GM19023 (cell line): Measurements from ENCODE around the gene APBB2.
A peak's percentile ranks its signal among the peaks of the same experiment; 100 is the strongest.
"Not testable (repeated sequence)": the region's sequence is repeated elsewhere in the genome, so short reads cannot be mapped to it uniquely, and the experiment has no call there.

Source experiments
- ATAC-seq: cut with Tn5 transposase; IDR thresholded peaks from one replicate; pipeline ENCODE4 v1.9.1; 2021; ENCODE audit warnings: mild to moderate bottlenecking, moderate library complexity; ENCODE audit not compliant: unreplicated experiment

Gene APBB2

DNA sequence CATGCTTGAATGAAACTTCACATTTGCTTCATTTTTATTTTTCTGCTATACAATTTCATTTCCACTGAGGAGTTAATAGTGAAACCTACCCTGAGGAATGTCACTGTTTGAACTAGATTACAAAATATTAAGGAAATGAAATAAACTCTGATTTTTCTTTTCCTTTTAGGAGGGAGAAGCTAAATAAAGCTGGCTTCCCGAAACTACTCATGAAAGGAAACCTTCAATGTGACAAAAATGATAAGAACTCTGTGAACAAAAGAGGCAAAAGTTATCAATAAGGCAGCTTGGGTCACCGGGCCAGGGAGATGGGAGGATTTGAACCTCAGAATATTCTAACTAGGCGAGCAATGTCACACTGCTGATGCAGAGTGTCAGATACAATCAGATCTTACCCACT, 185.2 kb downstream of the APBB2 start:
- no peak for ATAC-seq

GRCh38 chr4:41028392-41029076, 185.8 kb downstream of the APBB2 start:
- no peak for ATAC-seq

DNA sequence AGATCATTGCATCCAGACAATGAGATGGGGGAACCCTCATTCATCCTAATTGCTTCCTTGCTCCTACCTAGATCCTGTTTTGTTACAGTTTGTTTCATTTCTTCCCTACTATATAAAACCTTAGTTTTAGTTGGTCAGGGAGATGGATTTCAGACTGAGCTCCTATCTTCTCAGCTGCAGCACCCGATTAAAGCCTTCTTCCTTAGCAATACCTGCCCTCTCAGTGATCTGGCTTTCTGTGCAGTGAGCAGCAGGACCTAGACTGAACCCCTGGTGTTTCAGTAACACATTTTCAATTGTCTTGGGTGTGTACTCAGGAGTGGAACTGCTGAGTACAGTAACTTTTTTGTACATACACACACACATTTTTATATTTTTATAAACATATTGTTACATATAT, 187.4 kb downstream of the APBB2 start:
- no peak for ATAC-seq

- no peak for ATAC-seq
These were observed 188.5 kb downstream of the APBB2 start for GRCh38 chr4:41025824-41026223.

DNA sequence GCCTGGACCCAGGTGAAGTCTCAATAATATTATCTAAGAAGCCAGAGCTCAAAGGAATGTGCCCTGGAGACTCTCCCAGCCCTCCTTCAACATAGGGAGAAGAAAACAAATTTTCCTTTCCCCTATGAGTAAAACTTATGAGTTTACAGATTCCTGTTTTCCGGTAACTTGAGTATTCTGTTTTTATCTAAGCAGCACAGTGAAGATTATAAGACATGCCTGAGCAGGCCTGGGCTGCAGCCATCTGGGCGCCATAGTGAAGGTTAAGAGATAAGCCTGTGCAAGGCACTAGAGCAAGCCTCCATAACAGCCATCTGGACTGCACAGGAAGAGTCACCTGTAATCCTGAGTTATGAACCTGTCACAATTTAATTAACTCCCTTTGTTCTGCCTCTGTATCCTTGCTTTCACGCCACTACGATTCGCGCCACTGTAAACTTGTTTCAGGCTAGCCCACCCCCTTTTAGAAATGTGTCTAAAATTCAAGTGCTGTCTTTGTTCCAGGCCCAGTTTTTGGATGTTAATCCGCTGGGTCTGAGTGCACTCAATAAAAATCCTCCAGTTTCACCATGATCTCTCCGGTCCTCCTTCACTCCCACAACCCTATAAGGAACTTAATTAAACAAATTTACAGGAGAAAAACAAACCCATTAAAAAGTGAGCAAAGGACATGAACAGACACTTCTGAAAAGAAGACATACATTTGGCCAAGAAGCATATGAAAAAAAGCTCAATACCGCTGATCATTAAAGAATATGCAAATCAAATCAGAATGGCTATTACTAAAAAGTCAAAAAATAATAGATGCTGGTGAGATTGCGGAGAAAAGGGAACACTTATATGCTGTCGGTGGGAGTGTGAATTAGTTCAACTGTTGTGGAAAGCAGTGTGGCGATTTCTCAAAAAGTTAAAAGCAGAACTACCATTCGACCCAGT, 189.5 kb downstream of the APBB2 start:
- no peak for ATAC-seq

DNA sequence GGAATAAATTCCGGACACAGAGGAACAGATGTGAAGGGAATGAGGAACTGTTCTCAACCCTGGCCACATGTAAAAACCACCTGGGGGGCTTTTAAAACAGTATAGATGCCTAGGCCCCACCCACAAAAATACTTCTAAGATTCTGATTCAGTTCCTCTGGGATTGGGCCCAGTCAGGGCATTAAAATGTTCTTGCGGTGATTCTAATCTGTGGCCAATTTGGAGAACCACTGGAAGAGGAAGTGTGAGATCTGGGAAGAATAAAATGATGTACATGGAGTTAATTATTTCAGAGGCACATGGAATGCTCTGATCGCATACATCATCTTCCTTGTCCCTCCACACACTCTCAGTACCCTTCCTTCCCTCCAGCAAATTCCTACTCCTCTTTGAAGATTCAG, 192.2 kb downstream of the APBB2 start:
- ATAC-seq = no peak

DNA sequence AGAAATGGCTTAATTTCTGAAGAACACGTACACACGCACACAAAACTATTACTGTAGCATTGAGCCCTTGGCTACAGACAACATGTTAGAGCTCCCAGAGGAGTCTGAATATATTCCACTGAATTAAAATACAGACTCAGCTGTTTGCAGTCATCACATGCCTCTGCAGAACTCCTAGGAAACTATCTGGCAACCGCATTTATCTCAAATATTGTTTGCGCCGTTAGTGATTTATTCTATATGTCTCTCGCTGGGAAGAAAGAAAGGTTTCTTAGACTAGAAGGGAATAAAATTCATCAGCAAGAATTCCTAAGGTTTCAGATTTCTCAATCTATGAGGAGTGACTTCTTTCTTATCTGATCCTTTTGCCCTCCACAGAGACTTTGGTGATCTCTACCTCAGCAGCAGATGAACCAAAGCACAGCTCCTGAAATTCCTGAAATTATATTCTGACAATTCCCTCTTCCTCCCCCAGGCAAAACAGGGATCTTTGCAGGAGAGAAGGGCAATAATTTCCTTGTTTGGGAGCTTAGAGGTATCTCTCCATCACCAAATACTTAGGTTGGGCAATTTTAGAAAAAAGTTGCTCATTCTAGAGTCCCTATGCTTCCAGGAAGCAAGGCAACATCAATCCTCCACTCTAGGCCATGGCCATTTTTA, 199.2 kb downstream of the APBB2 start:
- ATAC-seq = no peak

DNA sequence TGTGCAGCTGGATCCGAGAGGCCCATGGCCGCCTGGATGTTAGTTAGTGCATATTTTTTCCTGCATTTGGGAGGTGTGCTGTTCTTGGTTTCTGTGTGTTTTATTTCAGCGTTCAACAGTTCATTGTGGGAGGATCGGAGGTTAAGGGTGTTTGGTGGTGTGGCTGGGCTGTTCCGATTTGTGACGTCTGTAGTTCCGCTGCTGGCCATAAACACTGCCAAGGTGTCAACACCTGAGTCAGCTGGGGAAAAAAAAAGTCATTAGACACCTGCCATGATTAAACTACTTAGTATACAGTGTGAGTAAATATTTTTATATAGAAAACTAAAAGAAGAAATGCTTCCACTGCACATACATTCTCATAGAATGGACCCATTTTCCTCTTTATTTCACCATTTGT, 200.2 kb downstream of the APBB2 start:
- ATAC-seq = no peak

GRCh38 chr4:41013746-41014145, 200.6 kb downstream of the APBB2 start:
- no peak for ATAC-seq

DNA sequence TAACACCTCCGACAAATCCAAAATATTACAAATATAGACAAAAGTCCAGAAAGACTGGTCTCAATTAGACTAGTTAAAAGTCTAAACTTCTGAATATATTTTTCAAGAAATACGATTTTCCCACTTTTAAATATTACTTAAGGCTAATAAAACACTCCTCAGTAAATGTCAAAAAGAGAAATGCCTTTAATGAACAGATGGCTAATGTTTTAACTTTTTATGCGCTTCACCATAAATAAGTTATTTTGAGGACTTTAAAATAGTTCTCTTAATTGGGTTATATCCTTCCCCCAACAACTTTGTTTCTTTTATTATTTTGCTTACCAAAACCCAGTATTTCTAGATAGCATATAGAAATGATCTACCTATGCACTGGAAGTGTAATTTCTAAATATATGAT, 201.4 kb downstream of the APBB2 start:
- no peak for ATAC-seq

DNA sequence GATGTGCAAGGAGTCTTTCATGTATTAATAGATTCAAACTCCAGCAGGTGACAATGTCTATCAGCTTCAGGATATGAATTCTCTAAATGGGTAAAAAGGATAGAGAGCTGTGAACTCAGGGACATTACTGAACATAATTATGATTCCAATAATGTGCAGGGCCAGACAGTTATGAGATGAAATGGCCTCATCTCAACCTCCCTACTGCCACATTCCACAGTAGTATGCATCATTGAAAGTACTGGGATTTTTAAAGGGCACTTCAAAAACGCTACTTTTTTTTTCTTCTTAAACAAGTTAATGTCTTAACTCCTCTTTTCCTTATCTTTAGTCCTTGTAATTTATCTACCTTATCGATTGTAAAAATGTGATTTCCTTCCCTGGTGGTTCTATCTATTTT, 202.0 kb downstream of the APBB2 start:
- ATAC-seq = no peak

- no peak for ATAC-seq
These were observed 204.9 kb downstream of the APBB2 start for GRCh38 chr4:41009411-41009810.

DNA sequence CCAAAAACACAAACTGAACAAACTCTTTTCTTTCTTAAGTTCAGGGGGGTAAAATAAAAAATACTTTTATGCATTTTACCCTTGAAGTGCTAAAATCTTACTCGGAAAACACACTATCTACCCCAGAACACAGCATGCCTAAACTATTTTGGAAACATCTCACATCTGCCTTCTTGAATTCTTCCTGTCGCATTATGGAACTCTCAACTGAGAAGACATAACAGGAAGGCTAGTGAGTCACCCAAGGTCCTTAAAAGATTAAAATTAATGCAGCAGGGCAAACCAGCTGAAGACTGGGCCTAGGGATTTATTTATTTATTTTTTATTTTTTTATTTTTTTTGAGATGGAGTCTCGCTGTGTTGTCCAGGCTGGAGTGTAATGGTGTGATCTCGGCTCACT, 208.2 kb downstream of the APBB2 start:
- ATAC-seq = no peak

GRCh38 chr4:41002309-41002708, 212.0 kb downstream of the APBB2 start:
- ATAC-seq = no peak

- ATAC-seq = no peak
These were observed 214.0 kb downstream of the APBB2 start for GRCh38 chr4:41000356-41000755.

DNA sequence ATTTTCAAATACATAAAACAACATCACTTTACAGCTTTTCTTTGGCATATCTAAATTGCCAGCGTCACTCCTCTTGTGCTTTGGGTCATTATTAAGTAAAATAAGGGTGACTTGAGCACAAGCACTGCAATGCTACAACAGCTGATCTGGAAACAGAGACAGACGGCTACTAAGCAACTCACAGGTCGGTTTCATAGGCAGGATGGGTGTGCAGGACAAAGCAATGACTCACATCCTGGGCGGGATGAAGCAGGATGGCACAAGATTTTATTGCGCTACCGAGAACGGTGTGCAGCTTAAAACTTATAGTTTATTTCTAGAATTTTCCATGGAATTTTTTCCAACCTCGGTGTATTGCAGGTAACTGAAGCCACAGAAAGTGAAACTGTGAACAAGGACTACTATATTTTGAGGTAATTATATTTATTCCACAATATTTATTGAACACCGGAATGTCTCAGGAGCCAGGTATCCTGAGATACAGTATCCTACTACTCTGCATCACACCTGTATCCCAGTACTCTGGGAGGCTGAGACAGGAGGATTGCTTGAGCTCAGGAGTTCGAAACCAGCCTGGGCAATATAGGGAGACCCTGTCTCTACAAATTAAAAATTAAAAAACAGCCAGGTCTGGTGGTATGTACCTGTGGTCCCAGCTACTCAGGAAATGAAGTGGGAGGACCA, 215.5 kb downstream of the APBB2 start:
- ATAC-seq = no peak

GRCh38 chr4:40995850-40996249, 218.5 kb downstream of the APBB2 start:
- ATAC-seq = no peak

- not testable (repeated sequence) for ATAC-seq
These were observed 220.0 kb downstream of the APBB2 start for GRCh38 chr4:40994321-40994720.

DNA sequence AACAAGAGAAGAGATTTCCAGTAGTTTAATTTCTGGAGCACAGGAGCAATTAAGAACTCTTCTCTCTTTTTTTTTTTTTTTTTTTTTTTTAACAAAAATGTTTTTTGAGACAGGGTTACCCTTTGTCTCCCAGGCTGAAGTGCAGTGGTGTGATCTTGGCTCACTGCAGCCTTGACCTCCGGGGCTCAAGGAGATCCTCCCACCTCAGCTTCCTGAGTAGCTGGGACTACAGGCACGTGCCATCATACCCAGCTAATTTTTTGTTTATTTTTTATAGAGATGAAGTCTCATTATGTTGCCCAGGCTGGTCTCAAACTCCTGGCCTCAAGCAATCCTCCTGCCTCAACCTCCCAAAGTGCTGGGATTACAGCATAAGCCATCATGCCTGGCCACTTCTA, 221.0 kb downstream of the APBB2 start:
- not testable (repeated sequence) for ATAC-seq

DNA sequence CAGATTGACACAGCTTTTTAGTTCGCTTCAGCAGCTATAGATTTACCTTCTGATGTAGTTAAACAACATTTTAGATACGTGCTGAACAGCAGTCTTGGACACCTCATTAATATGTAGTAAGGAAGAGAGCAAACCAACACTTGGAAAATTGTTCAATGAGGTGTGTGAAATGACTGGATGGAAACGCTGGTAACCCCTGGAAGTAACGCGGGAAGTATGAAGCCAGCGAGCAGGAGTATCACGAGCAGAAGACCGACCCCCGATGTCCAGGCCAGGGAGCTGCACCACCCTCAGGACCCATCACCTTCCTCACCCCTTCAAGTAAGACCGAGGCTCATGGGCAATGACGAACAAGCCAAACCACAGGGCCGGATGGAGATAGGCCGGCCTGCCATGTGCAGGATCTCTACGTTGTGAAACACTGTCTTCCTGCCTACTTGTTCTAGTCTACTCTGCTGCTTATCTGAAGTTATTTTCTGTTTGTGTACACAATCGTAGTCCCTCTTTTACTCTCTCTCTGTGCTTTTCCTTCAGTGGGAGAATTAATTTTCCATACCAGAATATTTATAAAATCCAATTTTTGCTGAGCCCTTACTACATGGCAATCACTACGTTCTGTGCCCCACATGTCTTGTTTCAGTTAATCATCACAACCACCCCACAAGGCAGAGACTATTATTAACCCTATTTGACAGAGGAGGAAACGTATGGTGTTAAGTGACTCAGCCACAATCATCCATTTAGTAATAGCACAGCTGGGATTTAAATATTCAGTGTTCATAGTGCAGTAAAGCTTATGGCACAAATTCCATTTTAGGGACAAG, 221.7 kb downstream of the APBB2 start:
- ATAC-seq = peak; percentile 63
